ENCODE measurements around the gene ZNF710.

Gene ZNF710

DNA sequence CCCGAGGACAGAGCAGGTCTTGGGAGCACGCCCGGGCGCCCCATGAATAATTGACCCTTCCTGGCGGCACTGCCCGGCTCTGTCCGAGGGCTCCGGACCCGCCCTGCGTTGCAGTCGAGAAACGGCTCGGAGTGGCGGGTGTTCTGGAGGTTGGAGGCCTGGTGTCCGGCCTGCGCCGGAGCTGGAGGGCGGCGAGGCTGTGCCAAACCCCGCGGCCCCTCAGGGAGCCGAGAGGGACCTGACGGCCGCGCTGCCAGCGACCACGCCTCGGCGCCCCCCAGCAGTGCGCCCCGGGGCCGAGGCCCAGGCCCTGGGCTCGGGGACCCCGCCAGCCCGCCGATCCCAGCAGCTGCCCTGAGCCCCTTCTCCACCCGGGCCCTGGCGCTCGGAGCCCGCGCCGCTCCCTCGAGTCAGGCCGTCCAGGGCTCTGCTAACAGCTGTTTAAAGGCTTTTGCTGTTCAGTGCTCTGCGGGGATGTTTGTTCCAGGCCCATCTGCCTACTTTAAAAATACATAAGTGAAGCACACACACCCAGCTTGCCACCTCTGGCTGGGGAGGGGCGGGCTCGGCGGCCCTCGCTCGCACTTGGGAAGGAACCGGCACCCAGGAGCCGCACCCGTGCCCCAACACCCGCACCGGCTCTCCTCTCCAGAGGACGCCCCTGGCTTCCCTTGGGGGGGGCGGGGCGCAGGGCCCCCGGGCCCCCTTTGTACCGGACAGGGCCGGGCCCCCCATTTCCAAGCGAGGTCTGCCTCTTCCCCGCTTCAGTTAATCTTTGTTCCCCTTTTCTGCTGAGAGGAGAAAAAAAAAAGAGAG is 730 bp upstream of the ZNF710 start:
- Histone ChIP-seq H3K4me2 (ENCODE audit: low read length) (peak overlapping the region; percentile 75), H2AFZ (ENCODE audit: insufficient read depth, low read length, poor library complexity) (peak overlapping the region; percentile 64), H3K4me3 (ENCODE audit: low read depth, low read length) (no peak overlapping the region), H4K12ac (ENCODE audit: low read depth, low read length) (peak overlapping the region; percentile 85), H2BK12ac (ENCODE audit: low read length) (peak overlapping the region; percentile 33), H3K27me3 (ENCODE audit: insufficient read depth, low read length) (no peaks in the 10 kb centered on the region), H2BK120ac (ENCODE audit: insufficient read depth, low read length, poor library complexity) (peak overlapping the region; percentile 58), H3K4me1 (ENCODE audit: control insufficient read depth in 1 of 2, insufficient read depth in 2 of 2, low read length in 2 of 2) (peaks cover 24 to 31% of the 10 kb centered on the region in 2 experiments), H3K23ac (ENCODE audit: low read length) (no peak overlapping the region), H3K4ac (ENCODE audit: low read depth, low read length) (peak overlapping the region; percentile 85), H3K36me3 (ENCODE audit: control insufficient read depth in 1 of 2, insufficient read depth in 2 of 2, low read length in 2 of 2) (no peaks in the 10 kb centered on the region), H2BK5ac (ENCODE audit: low read depth, low read length, poor library complexity) (no peak overlapping the region), H3K9me3 (ENCODE audit: insufficient read depth, low read depth, low read length) (no peaks in the 10 kb centered on the region), H3K18ac (ENCODE audit: low read length) (peak overlapping the region; percentile 85), H4K91ac (ENCODE audit: low read depth, low read length) (peak overlapping the region; percentile 87), H3K9ac (ENCODE audit: low read length) (peak overlapping the region; percentile 52), H3K27ac (ENCODE audit: low read depth, low read length) (no peak overlapping the region), H3K14ac (ENCODE audit: low read length) (peak overlapping the region; percentile 86), H4K8ac (ENCODE audit: low read depth, low read length) (peak overlapping the region; percentile 90), H3K79me1 (ENCODE audit: low read length) (peaks cover 24% of the 10 kb centered on the region), H2AK5ac (ENCODE audit: low read length) (peak overlapping the region; percentile 80), H3K79me2 (ENCODE audit: control insufficient read depth, insufficient read depth, low read length, poor library complexity) (peaks cover 13% of the 10 kb centered on the region)
- DNase-seq, result no peak
- no CpG with 5 or more reads among the region's 63 CpGs for WGBS (ENCODE audit: extremely low coverage, insufficient coverage, insufficient read length)

GRCh38 chr15:90001683-90002427 is 731 bp downstream of the ZNF710 start:
- H3K27me3 ChIP-seq (ENCODE audit: insufficient read depth, low read length), result no peaks in the 10 kb centered on the region
- WGBS (ENCODE audit: extremely low coverage, insufficient coverage, insufficient read length), result no CpG with 5 or more reads among the region's 89 CpGs

GRCh38 chr15:90002428-90002844 is 1.3 kb downstream of the ZNF710 start:
- Histone ChIP-seq H4K91ac (ENCODE audit: low read depth, low read length) (peak overlapping the region; percentile 80), H4K8ac (ENCODE audit: low read depth, low read length) (peak overlapping the region; percentile 82), H3K18ac (ENCODE audit: low read length) (peak overlapping the region; percentile 28), H2BK5ac (ENCODE audit: low read depth, low read length, poor library complexity) (no peak overlapping the region), H3K14ac (ENCODE audit: low read length) (peak overlapping the region; percentile 79), H3K4me2 (ENCODE audit: low read length) (peak overlapping the region; percentile 76), H2BK120ac (ENCODE audit: insufficient read depth, low read length, poor library complexity) (no peak overlapping the region), H3K79me2 (ENCODE audit: control insufficient read depth, insufficient read depth, low read length, poor library complexity) (peaks cover 13% of the 10 kb centered on the region), H3K36me3 (ENCODE audit: control insufficient read depth in 1 of 2, insufficient read depth in 2 of 2, low read length in 2 of 2) (no peaks in the 10 kb centered on the region), H2AK5ac (ENCODE audit: low read length) (peak overlapping the region; percentile 73), H3K4me3 (ENCODE audit: low read depth, low read length) (peak overlapping the region; percentile 75), H4K12ac (ENCODE audit: low read depth, low read length) (peak overlapping the region; percentile 39), H2BK12ac (ENCODE audit: low read length) (peak overlapping the region; percentile 20), H2AFZ (ENCODE audit: insufficient read depth, low read length, poor library complexity) (peak overlapping the region; percentile 28), H3K23ac (ENCODE audit: low read length) (no peak overlapping the region), H3K79me1 (ENCODE audit: low read length) (peaks cover 28% of the 10 kb centered on the region), H3K27me3 (ENCODE audit: insufficient read depth, low read length) (no peaks in the 10 kb centered on the region), H3K4ac (ENCODE audit: low read depth, low read length) (peak overlapping the region; percentile 90), H3K9ac (ENCODE audit: low read length) (no peak overlapping the region), H3K27ac (ENCODE audit: low read depth, low read length) (no peak overlapping the region), H3K9me3 (ENCODE audit: insufficient read depth, low read depth, low read length) (no peaks in the 10 kb centered on the region), H3K4me1 (ENCODE audit: control insufficient read depth in 1 of 2, insufficient read depth in 2 of 2, low read length in 2 of 2) (peaks cover 33 to 38% of the 10 kb centered on the region in 2 experiments)
- DNase-seq, result peak in 1 of 2 donors; percentile 38
- WGBS (ENCODE audit: extremely low coverage, insufficient coverage, insufficient read length), result no CpG with 5 or more reads among the region's 27 CpGs

More at GRCh38 chr15:90001683-90002427, 731 bp downstream of the ZNF710 start:
- Histone ChIP-seq H3K36me3 (ENCODE audit: control insufficient read depth in 1 of 2, insufficient read depth in 2 of 2, low read length in 2 of 2) (no peaks in the 10 kb centered on the region), H2BK12ac (ENCODE audit: low read length) (no peak overlapping the region), H3K4ac (ENCODE audit: low read depth, low read length) (peak overlapping the region; percentile 16), H3K23ac (ENCODE audit: low read length) (no peak overlapping the region), H3K4me3 (ENCODE audit: low read depth, low read length) (peak overlapping the region; percentile 75), H3K4me2 (ENCODE audit: low read length) (peak overlapping the region; percentile 76), H3K4me1 (ENCODE audit: control insufficient read depth in 1 of 2, insufficient read depth in 2 of 2, low read length in 2 of 2) (peaks cover 33 to 38% of the 10 kb centered on the region in 2 experiments), H3K14ac (ENCODE audit: low read length) (peak overlapping the region; percentile 55), H3K79me1 (ENCODE audit: low read length) (peaks cover 28% of the 10 kb centered on the region), H2AFZ (ENCODE audit: insufficient read depth, low read length, poor library complexity) (no peak overlapping the region), H3K27ac (ENCODE audit: low read depth, low read length) (peak overlapping the region; percentile 44), H4K8ac (ENCODE audit: low read depth, low read length) (peak overlapping the region; percentile 61), H3K18ac (ENCODE audit: low read length) (peak overlapping the region; percentile 66), H4K12ac (ENCODE audit: low read depth, low read length) (peak overlapping the region; percentile 47), H2AK5ac (ENCODE audit: low read length) (no peak overlapping the region), H3K79me2 (ENCODE audit: control insufficient read depth, insufficient read depth, low read length, poor library complexity) (peaks cover 13% of the 10 kb centered on the region), H3K9me3 (ENCODE audit: insufficient read depth, low read depth, low read length) (no peaks in the 10 kb centered on the region), H4K91ac (ENCODE audit: low read depth, low read length) (peak overlapping the region; percentile 80), H3K9ac (ENCODE audit: low read length) (no peak overlapping the region), H2BK5ac (ENCODE audit: low read depth, low read length, poor library complexity) (peak overlapping the region; percentile 57), H2BK120ac (ENCODE audit: insufficient read depth, low read length, poor library complexity) (peak overlapping the region; percentile 55)
- DNase-seq, result peak; percentile 13 to 53

DNA sequence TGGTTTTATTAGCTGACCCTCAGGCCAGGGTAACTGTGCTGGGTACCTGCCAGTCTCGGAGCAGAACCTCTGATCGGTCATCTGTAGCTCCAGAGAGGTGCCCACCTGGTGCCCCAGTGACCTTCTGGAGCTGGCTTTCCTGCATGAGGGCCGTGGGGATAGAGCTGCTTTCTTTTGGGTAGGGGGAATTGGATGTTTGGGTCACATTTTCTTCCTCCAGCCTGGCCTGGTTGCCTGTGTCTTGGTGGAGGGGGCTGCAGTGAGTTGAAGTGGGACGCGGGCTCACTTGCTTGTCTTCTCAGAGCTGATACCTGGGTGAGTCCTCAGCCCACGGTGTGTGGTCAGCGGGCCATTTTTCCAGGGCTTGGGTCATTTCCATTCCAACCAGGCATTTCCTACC is 2.6 kb downstream of the ZNF710 start:
- Histone ChIP-seq H3K9me3 (ENCODE audit: insufficient read depth, low read depth, low read length) (no peaks in the 10 kb centered on the region), H2AFZ (ENCODE audit: insufficient read depth, low read length, poor library complexity) (no peak overlapping the region), H2BK5ac (ENCODE audit: low read depth, low read length, poor library complexity) (no peak overlapping the region), H3K23ac (ENCODE audit: low read length) (no peak overlapping the region), H2BK120ac (ENCODE audit: insufficient read depth, low read length, poor library complexity) (no peak overlapping the region), H3K4me3 (ENCODE audit: low read depth, low read length) (no peak overlapping the region), H3K4me2 (ENCODE audit: low read length) (peak overlapping the region; percentile 14), H2AK5ac (ENCODE audit: low read length) (no peak overlapping the region), H4K12ac (ENCODE audit: low read depth, low read length) (no peak overlapping the region), H3K36me3 (ENCODE audit: control insufficient read depth in 1 of 2, insufficient read depth in 2 of 2, low read length in 2 of 2) (no peaks in the 10 kb centered on the region), H3K4me1 (ENCODE audit: control insufficient read depth in 1 of 2, insufficient read depth in 2 of 2, low read length in 2 of 2) (peaks cover 33 to 38% of the 10 kb centered on the region in 2 experiments), H3K27ac (ENCODE audit: low read depth, low read length) (peak overlapping the region; percentile 86), H3K9ac (ENCODE audit: low read length) (no peak overlapping the region), H4K91ac (ENCODE audit: low read depth, low read length) (no peak overlapping the region), H3K27me3 (ENCODE audit: insufficient read depth, low read length) (no peaks in the 10 kb centered on the region), H3K79me2 (ENCODE audit: control insufficient read depth, insufficient read depth, low read length, poor library complexity) (peaks cover 13% of the 10 kb centered on the region), H4K8ac (ENCODE audit: low read depth, low read length) (no peak overlapping the region), H2BK12ac (ENCODE audit: low read length) (peak overlapping the region; percentile 31), H3K4ac (ENCODE audit: low read depth, low read length) (no peak overlapping the region), H3K79me1 (ENCODE audit: low read length) (peaks cover 28% of the 10 kb centered on the region), H3K18ac (ENCODE audit: low read length) (no peak overlapping the region), H3K14ac (ENCODE audit: low read length) (no peak overlapping the region)
- no peak for DNase-seq
- no CpG with 5 or more reads among the region's 7 CpGs for WGBS (ENCODE audit: extremely low coverage, insufficient coverage, insufficient read length)

Measured in trophoblast cell (in vitro differentiated cells and primary cell).